ENCODE data around the gene TNKS2. TPM values are rescaled to one million over a fixed set of nuclear protein-coding genes. Genes with fewer than 3 reads are reported as not detected.

The TNKS2 gene
- total RNA-seq, 1 donor: 61.5 TPM

DNA sequence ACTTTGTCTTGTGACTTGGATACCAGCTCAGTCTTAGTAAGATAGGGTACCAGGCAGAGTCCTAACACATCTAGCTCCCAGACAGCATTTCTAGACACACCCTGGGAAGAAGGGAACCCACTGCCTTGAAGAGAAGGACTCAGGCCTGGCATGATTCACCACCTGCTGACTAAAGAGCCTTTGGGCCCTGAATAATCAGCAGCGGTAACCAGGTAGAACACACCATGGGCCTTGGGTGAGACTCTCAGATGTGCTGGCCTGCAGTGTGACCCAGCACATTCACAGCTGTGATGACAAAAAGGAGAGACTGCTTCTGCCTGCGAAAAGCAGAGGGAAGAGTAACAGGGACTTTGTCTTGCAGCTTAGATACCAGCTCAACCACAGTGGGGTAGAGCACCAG is 10.4 kb upstream of the TNKS2 start:
- no peaks in the 10 kb centered on the region for H3K27me3 ChIP-seq (ENCODE audit: insufficient read depth, low read length)
- H2AFZ ChIP-seq (ENCODE audit: low read length): no peak overlapping the region
- no peak overlapping the region for H3K4me2 ChIP-seq (ENCODE audit: insufficient read depth, low read length)
- DNase-seq (ENCODE audit: insufficient read length, low spot score, missing footprints): no peak
- no peak overlapping the region for H3K4me3 ChIP-seq (ENCODE audit: insufficient read depth, low read length)
- no peaks in the 10 kb centered on the region for H3K4me1 ChIP-seq (ENCODE audit: insufficient read depth, low read length)
- H4K20me1 ChIP-seq (ENCODE audit: insufficient read depth, low read length): no peaks in the 10 kb centered on the region
- TF ChIP-seq, protein P1, sequence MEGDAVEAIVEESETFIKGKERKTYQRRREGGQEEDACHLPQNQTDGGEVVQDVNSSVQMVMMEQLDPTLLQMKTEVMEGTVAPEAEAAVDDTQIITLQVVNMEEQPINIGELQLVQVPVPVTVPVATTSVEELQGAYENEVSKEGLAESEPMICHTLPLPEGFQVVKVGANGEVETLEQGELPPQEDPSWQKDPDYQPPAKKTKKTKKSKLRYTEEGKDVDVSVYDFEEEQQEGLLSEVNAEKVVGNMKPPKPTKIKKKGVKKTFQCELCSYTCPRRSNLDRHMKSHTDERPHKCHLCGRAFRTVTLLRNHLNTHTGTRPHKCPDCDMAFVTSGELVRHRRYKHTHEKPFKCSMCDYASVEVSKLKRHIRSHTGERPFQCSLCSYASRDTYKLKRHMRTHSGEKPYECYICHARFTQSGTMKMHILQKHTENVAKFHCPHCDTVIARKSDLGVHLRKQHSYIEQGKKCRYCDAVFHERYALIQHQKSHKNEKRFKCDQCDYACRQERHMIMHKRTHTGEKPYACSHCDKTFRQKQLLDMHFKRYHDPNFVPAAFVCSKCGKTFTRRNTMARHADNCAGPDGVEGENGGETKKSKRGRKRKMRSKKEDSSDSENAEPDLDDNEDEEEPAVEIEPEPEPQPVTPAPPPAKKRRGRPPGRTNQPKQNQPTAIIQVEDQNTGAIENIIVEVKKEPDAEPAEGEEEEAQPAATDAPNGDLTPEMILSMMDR (IDR thresholded peaks at IDR 0.05; ENCODE audit: extremely low read depth, low read depth, low read length): no peak
- H3K79me2 ChIP-seq (ENCODE audit: insufficient read depth, low read length): no peaks in the 10 kb centered on the region
- H3K9me3 ChIP-seq (ENCODE audit: low read depth, low read length): no peaks in the 10 kb centered on the region
- no peaks in the 10 kb centered on the region for H3K36me3 ChIP-seq (ENCODE audit: insufficient read depth, low read length)
- H3K27ac ChIP-seq (ENCODE audit: low read depth, low read length): no peak overlapping the region

DNA sequence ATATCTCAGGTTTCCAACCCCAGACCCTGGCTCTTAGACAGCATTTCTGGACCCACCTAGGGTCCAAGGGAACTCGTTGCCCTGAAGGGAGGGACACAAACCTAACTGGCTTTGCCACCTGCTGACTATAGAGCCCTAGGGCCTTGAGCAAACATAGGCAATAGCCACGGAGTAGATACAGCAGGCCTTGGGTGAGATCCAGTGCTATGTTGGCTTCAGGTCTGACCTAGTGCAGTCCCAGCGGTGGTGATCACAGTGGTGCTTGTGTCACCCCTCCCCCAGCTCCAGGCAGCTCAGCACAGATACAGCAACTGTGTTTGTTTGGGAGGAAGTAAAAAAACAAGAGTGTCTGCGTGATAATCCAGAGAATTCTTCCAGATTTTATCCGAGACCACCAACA is 9.7 kb upstream of the TNKS2 start:
- Histone ChIP-seq H3K9me3 (ENCODE audit: low read depth, low read length) (no peaks in the 10 kb centered on the region), H3K36me3 (ENCODE audit: insufficient read depth, low read length) (no peaks in the 10 kb centered on the region), H2AFZ (ENCODE audit: low read length) (no peak overlapping the region), H3K4me3 (ENCODE audit: insufficient read depth, low read length) (no peak overlapping the region), H3K27me3 (ENCODE audit: insufficient read depth, low read length) (no peaks in the 10 kb centered on the region), H3K27ac (ENCODE audit: low read depth, low read length) (no peak overlapping the region), H3K79me2 (ENCODE audit: insufficient read depth, low read length) (no peaks in the 10 kb centered on the region), H3K4me2 (ENCODE audit: insufficient read depth, low read length) (no peak overlapping the region), H3K4me1 (ENCODE audit: insufficient read depth, low read length) (no peaks in the 10 kb centered on the region), H4K20me1 (ENCODE audit: insufficient read depth, low read length) (no peaks in the 10 kb centered on the region)
- TF ChIP-seq, protein P1 (IDR thresholded peaks at IDR 0.05; ENCODE audit: extremely low read depth, low read depth, low read length): no peak
- DNase-seq (ENCODE audit: insufficient read length, low spot score, missing footprints): no peak

DNA sequence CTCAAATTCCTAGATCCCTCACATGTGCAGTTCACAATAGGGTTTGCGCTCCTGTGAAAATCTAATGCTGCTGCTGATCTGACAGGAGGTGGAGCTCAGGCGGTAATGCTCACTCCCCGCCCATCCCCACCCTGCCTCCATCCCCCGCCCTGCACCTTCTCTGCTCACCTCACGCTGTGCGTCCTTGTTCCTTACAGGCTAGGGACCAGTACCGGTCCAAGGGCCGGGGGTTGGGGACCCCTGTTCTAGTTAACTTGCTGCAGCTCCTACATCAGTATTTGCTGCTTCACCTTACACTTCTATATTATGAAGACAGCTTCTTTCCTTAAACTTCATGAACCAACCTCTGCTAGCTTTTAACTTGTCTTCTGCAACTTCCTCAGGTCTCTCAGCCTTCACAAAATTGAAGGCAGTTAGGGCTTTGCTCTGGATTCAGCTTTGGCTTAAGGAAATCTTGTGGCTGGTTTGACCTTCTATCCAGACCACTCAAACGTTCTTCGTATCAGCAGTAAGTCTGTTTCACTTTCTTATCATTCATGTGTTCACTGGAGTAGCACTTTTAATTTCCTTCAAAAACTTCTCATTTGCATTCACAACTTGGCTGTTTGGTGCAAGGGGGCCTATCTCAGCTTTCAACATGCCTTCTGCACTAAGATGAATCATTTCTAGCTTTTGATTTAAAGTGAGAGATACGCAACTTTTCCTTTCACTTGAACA is 1.7 kb upstream of the TNKS2 start:
- no peak overlapping the region for H3K27ac ChIP-seq (ENCODE audit: low read depth, low read length)
- H2AFZ ChIP-seq (ENCODE audit: low read length): peak overlapping the region; percentile 94
- DNase-seq (ENCODE audit: insufficient read length, low spot score, missing footprints): no peak
- H3K4me2 ChIP-seq (ENCODE audit: insufficient read depth, low read length): peak overlapping the region; percentile 97
- no peaks in the 10 kb centered on the region for H3K36me3 ChIP-seq (ENCODE audit: insufficient read depth, low read length)
- peak overlapping the region; percentile 98 for H3K4me3 ChIP-seq (ENCODE audit: insufficient read depth, low read length)
- no peaks in the 10 kb centered on the region for H3K9me3 ChIP-seq (ENCODE audit: low read depth, low read length)
- H3K79me2 ChIP-seq (ENCODE audit: insufficient read depth, low read length): peaks cover 44% of the 10 kb centered on the region
- peaks cover 28% of the 10 kb centered on the region for H3K4me1 ChIP-seq (ENCODE audit: insufficient read depth, low read length)
- TF ChIP-seq, protein P1 (IDR thresholded peaks at IDR 0.05; ENCODE audit: extremely low read depth, low read depth, low read length): no peak
- no peaks in the 10 kb centered on the region for H3K27me3 ChIP-seq (ENCODE audit: insufficient read depth, low read length)
- peaks cover 21% of the 10 kb centered on the region for H4K20me1 ChIP-seq (ENCODE audit: insufficient read depth, low read length)

DNA sequence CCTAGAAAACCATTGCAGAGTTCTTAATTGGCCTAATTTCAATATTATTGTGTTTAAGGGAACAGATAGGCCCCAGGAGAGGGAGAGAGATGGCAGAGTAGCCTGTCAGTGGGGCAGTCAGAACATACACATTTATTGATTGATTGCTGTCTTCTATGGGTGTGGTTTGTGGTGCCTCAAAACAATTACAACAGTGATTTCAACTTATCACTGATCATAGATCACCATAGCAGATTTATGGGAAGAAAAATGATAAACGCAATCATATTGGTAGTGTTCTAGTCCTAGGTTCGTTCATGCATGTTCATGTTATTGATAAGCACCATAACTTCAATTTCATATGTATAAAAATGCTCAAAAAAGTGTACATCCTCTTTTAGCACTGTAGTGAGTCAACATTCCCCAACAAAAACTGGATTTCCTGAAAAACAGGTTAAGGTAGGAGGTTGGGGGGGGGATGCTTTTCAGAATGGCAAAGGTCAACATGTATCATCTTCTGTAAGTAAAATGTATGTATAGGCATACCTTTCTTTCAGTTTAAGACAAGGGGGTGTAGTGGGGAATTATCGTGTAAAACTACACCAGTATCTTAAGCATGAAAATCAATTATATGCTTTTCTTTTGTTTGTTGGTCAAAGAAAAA is 1.1 kb upstream of the TNKS2 start:
- Histone ChIP-seq H4K20me1 (ENCODE audit: insufficient read depth, low read length) (peaks cover 23% of the 10 kb centered on the region), H3K27ac (ENCODE audit: low read depth, low read length) (peak overlapping the region; percentile 76), H3K27me3 (ENCODE audit: insufficient read depth, low read length) (no peaks in the 10 kb centered on the region), H3K4me2 (ENCODE audit: insufficient read depth, low read length) (peak overlapping the region; percentile 97), H2AFZ (ENCODE audit: low read length) (peak overlapping the region; percentile 94), H3K4me3 (ENCODE audit: insufficient read depth, low read length) (peak overlapping the region; percentile 98), H3K4me1 (ENCODE audit: insufficient read depth, low read length) (peaks cover 28% of the 10 kb centered on the region), H3K9me3 (ENCODE audit: low read depth, low read length) (no peaks in the 10 kb centered on the region), H3K79me2 (ENCODE audit: insufficient read depth, low read length) (peaks cover 51% of the 10 kb centered on the region), H3K36me3 (ENCODE audit: insufficient read depth, low read length) (no peaks in the 10 kb centered on the region)
- TF ChIP-seq, protein P1 (IDR thresholded peaks at IDR 0.05; ENCODE audit: extremely low read depth, low read depth, low read length): no peak
- DNase-seq (ENCODE audit: insufficient read length, low spot score, missing footprints): no peak
